ENCODE data around the gene GLT1D1.

- TF ChIP-seq CTCF (IDR thresholded peaks at IDR 0.05) = no peak
- no peak for TF ChIP-seq EP300 (IDR thresholded peaks at IDR 0.05)
- TF ChIP-seq POLR2A (IDR thresholded peaks at IDR 0.05) = no peak
- no peak for TF ChIP-seq POLR2AphosphoS5 (IDR thresholded peaks at IDR 0.05)
Measured at GRCh38 chr12:128879898-128880764, 26.9 kb downstream of the GLT1D1 start.
